ENCODE results near the gene TMEM208.

The TMEM208 gene

GRCh38 chr16:67247192-67248072 lies 20.5 kb downstream of the TMEM208 start, which contains the start of gene FHOD1:
Gene FHOD1 (minus strand): TSS chr16:67247481. CDS start chr16:67247410, 71 bp downstream.
- Histone ChIP-seq H3K36me3 (ENCODE audit: insufficient read depth, low read length) (no peaks in the 10 kb centered on the region), H3K27me3 (ENCODE audit: insufficient read depth, low read length) (peaks cover 35% of the 10 kb centered on the region), H3K27ac (ENCODE audit: low read depth, low read length) (peak within 1 kb of the TSS; percentile 93), H3K9ac (ENCODE audit: low read depth, low read length) (peak within 1 kb of the TSS; percentile 84), H3K4me1 (ENCODE audit: insufficient read depth, low read length) (peaks cover 33% of the 10 kb centered on the region), H3K4me3 (ENCODE audit: low read length) (peak within 1 kb of the TSS; percentile 93), H3K9me3 (ENCODE audit: insufficient read depth, low read depth, low read length) (no peaks in the 10 kb centered on the region)
- under 1% methylated on average over 60 of the region's 60 CpGs for WGBS

- peaks cover 33% of the 10 kb centered on the region for H3K4me1 ChIP-seq (ENCODE audit: insufficient read depth, low read length)
- no peak overlapping the region for H3K9ac ChIP-seq (ENCODE audit: low read depth, low read length)
- WGBS, result 9% methylated on average over 7 of the region's 7 CpGs
- no peaks in the 10 kb centered on the region for H3K9me3 ChIP-seq (ENCODE audit: insufficient read depth, low read depth, low read length)
- no peaks in the 10 kb centered on the region for H3K36me3 ChIP-seq (ENCODE audit: insufficient read depth, low read length)
- H3K27ac ChIP-seq (ENCODE audit: low read depth, low read length), result no peak overlapping the region
- peaks cover 35% of the 10 kb centered on the region for H3K27me3 ChIP-seq (ENCODE audit: insufficient read depth, low read length)
- H3K4me3 ChIP-seq (ENCODE audit: low read length), result peak overlapping the region; percentile 93
Observed at GRCh38 chr16:67248073-67248400, 21.1 kb downstream of the TMEM208 start.

- Histone ChIP-seq H3K9me3 (ENCODE audit: insufficient read depth, low read depth, low read length) (no peaks in the 10 kb centered on the region), H3K9ac (ENCODE audit: low read depth, low read length) (peak within 1 kb of the TSS; percentile 66), H3K4me3 (ENCODE audit: low read length) (peak within 1 kb of the TSS; percentile 93), H3K36me3 (ENCODE audit: insufficient read depth, low read length) (no peaks in the 10 kb centered on the region), H3K27me3 (ENCODE audit: insufficient read depth, low read length) (peaks cover 35% of the 10 kb centered on the region), H3K27ac (ENCODE audit: low read depth, low read length) (no peak within 1 kb of the TSS), H3K4me1 (ENCODE audit: insufficient read depth, low read length) (peaks cover 33% of the 10 kb centered on the region)
- under 1% methylated on average over 75 of the region's 75 CpGs for WGBS
Observed at GRCh38 chr16:67248401-67249177, 21.7 kb downstream of the TMEM208 start, which contains the start of gene SLC9A5. Gene SLC9A5 (plus strand): TSS chr16:67248979. CDS start chr16:67249015, 36 bp downstream.

- 14% methylated on average over 21 of the region's 22 CpGs for WGBS
- Histone ChIP-seq H3K4me1 (ENCODE audit: insufficient read depth, low read length) (peaks cover 28% of the 10 kb centered on the region), H3K4me3 (ENCODE audit: low read length) (peak overlapping the region; percentile 93), H3K36me3 (ENCODE audit: insufficient read depth, low read length) (no peaks in the 10 kb centered on the region), H3K27ac (ENCODE audit: low read depth, low read length) (no peak overlapping the region), H3K9ac (ENCODE audit: low read depth, low read length) (peak overlapping the region; percentile 66), H3K9me3 (ENCODE audit: insufficient read depth, low read depth, low read length) (no peaks in the 10 kb centered on the region), H3K27me3 (ENCODE audit: insufficient read depth, low read length) (peaks cover 35% of the 10 kb centered on the region)
Observed at GRCh38 chr16:67249178-67250044, 22.5 kb downstream of the TMEM208 start.

- 0 out of 2 replicates have a peak overlapping the region, but pooled peaks have one; percentile 93 for H3K4me3 ChIP-seq (ENCODE audit: low read length)
Observed at GRCh38 chr16:67250045-67250327, 23.1 kb downstream of the TMEM208 start.

GRCh38 chr16:67252609-67253497 lies 25.9 kb downstream of the TMEM208 start:
- Histone ChIP-seq H3K4me3 (ENCODE audit: low read length) (no peak overlapping the region), H3K4me1 (ENCODE audit: insufficient read depth, low read length) (peaks cover 11% of the 10 kb centered on the region), H3K27ac (ENCODE audit: low read depth, low read length) (no peak overlapping the region), H3K36me3 (ENCODE audit: insufficient read depth, low read length) (peaks cover 3% of the 10 kb centered on the region; the same call in 1 of the 2 replicates), H3K9ac (ENCODE audit: low read depth, low read length) (no peak overlapping the region), H3K9me3 (ENCODE audit: insufficient read depth, low read depth, low read length) (no peaks in the 10 kb centered on the region), H3K27me3 (ENCODE audit: insufficient read depth, low read length) (peaks cover 32% of the 10 kb centered on the region)
- WGBS, result 88% methylated on average over 4 of the region's 4 CpGs

More at GRCh38 chr16:67250045-67250327, 23.1 kb downstream of the TMEM208 start:
- no peaks in the 10 kb centered on the region for H3K9me3 ChIP-seq (ENCODE audit: insufficient read depth, low read depth, low read length)
- peaks cover 23% of the 10 kb centered on the region for H3K4me1 ChIP-seq (ENCODE audit: insufficient read depth, low read length)
- peaks cover under 1% of the 10 kb centered on the region; the same call in 1 of the 2 replicates for H3K36me3 ChIP-seq (ENCODE audit: insufficient read depth, low read length)
- H3K27me3 ChIP-seq (ENCODE audit: insufficient read depth, low read length), result peaks cover 35% of the 10 kb centered on the region
- no peak overlapping the region for H3K9ac ChIP-seq (ENCODE audit: low read depth, low read length)
- WGBS, result 88% methylated on average over 3 of the region's 4 CpGs
- no peak overlapping the region for H3K27ac ChIP-seq (ENCODE audit: low read depth, low read length)

- Histone ChIP-seq H3K27me3 (ENCODE audit: insufficient read depth, low read length) (peaks cover 11% of the 10 kb centered on the region), H3K9ac (ENCODE audit: low read depth, low read length) (no peak overlapping the region), H3K36me3 (ENCODE audit: insufficient read depth, low read length) (peaks cover 3% of the 10 kb centered on the region; the same call in 1 of the 2 replicates), H3K4me3 (ENCODE audit: low read length) (no peak overlapping the region), H3K4me1 (ENCODE audit: insufficient read depth, low read length) (no peaks in the 10 kb centered on the region), H3K27ac (ENCODE audit: low read depth, low read length) (no peak overlapping the region), H3K9me3 (ENCODE audit: insufficient read depth, low read depth, low read length) (no peaks in the 10 kb centered on the region)
- WGBS, result 93% methylated on average over 18 of the region's 18 CpGs
Observed at GRCh38 chr16:67254801-67255552, 28.0 kb downstream of the TMEM208 start.

GRCh38 chr16:67255553-67256221 lies 28.8 kb downstream of the TMEM208 start:
- H3K9me3 ChIP-seq (ENCODE audit: insufficient read depth, low read depth, low read length), result no peaks in the 10 kb centered on the region
- no peak overlapping the region for H3K4me3 ChIP-seq (ENCODE audit: low read length)
- H3K27me3 ChIP-seq (ENCODE audit: insufficient read depth, low read length), result peaks cover 4% of the 10 kb centered on the region
- H3K36me3 ChIP-seq (ENCODE audit: insufficient read depth, low read length), result peaks cover 3% of the 10 kb centered on the region; the same call in 1 of the 2 replicates
- 94% methylated on average over 17 of the region's 17 CpGs for WGBS
- H3K4me1 ChIP-seq (ENCODE audit: insufficient read depth, low read length), result no peaks in the 10 kb centered on the region
- no peak overlapping the region for H3K27ac ChIP-seq (ENCODE audit: low read depth, low read length)
- H3K9ac ChIP-seq (ENCODE audit: low read depth, low read length), result no peak overlapping the region

- no peak overlapping the region for H3K4me3 ChIP-seq (ENCODE audit: low read length)
- no peaks in the 10 kb centered on the region for H3K27me3 ChIP-seq (ENCODE audit: insufficient read depth, low read length)
- H3K4me1 ChIP-seq (ENCODE audit: insufficient read depth, low read length), result no peaks in the 10 kb centered on the region
- H3K27ac ChIP-seq (ENCODE audit: low read depth, low read length), result no peak overlapping the region
- H3K9ac ChIP-seq (ENCODE audit: low read depth, low read length), result no peak overlapping the region
- peaks cover 3% of the 10 kb centered on the region; the same call in 1 of the 2 replicates for H3K36me3 ChIP-seq (ENCODE audit: insufficient read depth, low read length)
- 93% methylated on average over 11 of the region's 11 CpGs for WGBS
- no peaks in the 10 kb centered on the region for H3K9me3 ChIP-seq (ENCODE audit: insufficient read depth, low read depth, low read length)
Observed at GRCh38 chr16:67256701-67257230, 29.8 kb downstream of the TMEM208 start.
